HepG2 (cell line): ENCODE data around the gene TFAP2E.

Experiments
- MAFF ChIP-seq: IDR thresholded peaks from 2 replicates; pipeline ENCODE4 v1.6.1; 2011; ENCODE audit warnings: low read depth, low read length, improper control_type of control experiment
- ZHX1 ChIP-seq: sonication (generic); formaldehyde crosslinking; IDR thresholded peaks from 2 replicates; pipeline ENCODE4 v1.8.1; 2022; ENCODE audit warnings: low read depth, mild to moderate bottlenecking, missing genetic modification reagents
- ZNF224 ChIP-seq: sonication (generic); formaldehyde crosslinking; IDR thresholded peaks from 2 replicates; pipeline ENCODE4 v1.5.0; 2020; ENCODE audit warnings: mild to moderate bottlenecking, missing genetic modification reagents
- TF ChIP-seq, protein P1 (sequence below): sonication (generic); formaldehyde crosslinking; IDR thresholded peaks from 2 replicates; pipeline ENCODE4 v1.5.0; 2020; ENCODE audit warnings: mild to moderate bottlenecking, missing genetic modification reagents, moderate library complexity

- TF ChIP-seq ZNF224 (no peak), MAFF (no peak), ZHX1 (CRISPR knock-in tag) (no peak)
- TF ChIP-seq, protein P1, sequence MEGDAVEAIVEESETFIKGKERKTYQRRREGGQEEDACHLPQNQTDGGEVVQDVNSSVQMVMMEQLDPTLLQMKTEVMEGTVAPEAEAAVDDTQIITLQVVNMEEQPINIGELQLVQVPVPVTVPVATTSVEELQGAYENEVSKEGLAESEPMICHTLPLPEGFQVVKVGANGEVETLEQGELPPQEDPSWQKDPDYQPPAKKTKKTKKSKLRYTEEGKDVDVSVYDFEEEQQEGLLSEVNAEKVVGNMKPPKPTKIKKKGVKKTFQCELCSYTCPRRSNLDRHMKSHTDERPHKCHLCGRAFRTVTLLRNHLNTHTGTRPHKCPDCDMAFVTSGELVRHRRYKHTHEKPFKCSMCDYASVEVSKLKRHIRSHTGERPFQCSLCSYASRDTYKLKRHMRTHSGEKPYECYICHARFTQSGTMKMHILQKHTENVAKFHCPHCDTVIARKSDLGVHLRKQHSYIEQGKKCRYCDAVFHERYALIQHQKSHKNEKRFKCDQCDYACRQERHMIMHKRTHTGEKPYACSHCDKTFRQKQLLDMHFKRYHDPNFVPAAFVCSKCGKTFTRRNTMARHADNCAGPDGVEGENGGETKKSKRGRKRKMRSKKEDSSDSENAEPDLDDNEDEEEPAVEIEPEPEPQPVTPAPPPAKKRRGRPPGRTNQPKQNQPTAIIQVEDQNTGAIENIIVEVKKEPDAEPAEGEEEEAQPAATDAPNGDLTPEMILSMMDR (CRISPR knock-in tag), result no peak
Measured at GRCh38 chr1:35587736-35588135, 14.6 kb downstream of the TFAP2E start.
